ENCODE data around the gene RPH3AL.
"Not testable (repeated sequence)": the region's sequence is repeated elsewhere in the genome, so short reads cannot be mapped to it uniquely, and the experiment has no call there.

The RPH3AL gene

DNA sequence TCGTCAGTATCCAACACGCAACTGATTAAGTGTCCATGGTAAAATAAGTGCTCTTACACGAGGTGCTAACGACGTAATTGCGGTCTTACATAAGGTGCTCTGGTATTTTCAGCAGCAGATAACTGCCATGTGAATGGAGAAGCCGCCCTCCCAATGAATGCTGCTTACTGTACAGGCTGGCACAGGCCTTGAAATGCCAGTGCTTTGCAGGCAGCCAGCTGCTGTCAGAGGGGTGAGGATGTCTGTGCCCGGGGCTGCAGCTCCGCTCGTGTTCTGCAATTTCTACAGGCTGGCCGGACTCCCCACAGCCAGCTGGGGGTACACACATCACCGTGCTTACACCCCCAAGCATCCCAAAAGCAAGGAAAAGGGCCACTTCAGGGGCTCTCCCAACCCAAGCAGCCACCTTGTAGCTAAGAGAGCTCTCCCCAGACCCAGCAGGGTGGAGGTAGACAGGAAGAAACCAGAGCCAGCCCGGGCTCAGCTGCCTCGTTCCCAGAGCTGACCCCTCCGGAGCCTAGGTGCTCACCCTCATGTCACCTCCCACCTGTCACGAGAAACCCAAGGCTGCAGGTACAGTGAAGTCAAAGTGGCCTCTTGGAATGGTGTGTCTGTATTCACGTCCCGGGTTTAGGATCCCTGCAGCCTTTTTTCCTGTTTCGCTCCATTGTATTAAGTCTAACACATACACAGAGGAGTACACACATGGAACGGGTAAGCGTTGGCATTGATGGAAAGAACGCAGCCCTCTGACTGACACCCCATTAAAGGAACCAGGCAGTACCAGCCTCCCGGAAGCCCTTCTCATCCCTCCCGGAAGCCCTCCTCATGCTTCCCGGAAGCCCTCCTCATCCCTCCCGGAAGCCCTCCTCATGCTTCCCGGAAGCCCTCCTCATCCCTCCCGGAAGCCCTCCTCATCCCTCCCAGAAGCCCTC lies 27.2 kb upstream of the RPH3AL start:
- no peak for DNase-seq (ENCODE audit: low read depth in 2 of 2)

DNA sequence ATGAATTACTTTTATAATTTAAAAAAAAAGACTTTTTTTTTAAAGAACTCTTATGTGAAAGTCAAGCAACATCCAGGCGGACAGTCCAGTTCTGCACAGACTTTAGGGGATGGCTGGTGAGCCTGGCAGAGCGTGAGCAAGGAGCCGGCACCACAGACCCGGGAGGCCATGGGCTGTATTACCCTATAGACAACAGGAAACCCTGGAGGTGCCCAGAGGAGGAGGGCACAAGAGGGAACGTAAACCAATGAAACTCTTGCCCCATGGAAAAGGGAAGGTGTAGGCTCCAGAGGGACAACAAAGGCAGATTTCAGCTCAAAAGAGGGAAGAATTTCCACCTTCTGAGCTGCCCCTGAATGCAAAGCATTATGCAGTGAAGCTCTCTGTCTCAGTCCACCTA lies 25.5 kb upstream of the RPH3AL start:
- DNase-seq (ENCODE audit: low read depth in 2 of 2), result no peak

DNA sequence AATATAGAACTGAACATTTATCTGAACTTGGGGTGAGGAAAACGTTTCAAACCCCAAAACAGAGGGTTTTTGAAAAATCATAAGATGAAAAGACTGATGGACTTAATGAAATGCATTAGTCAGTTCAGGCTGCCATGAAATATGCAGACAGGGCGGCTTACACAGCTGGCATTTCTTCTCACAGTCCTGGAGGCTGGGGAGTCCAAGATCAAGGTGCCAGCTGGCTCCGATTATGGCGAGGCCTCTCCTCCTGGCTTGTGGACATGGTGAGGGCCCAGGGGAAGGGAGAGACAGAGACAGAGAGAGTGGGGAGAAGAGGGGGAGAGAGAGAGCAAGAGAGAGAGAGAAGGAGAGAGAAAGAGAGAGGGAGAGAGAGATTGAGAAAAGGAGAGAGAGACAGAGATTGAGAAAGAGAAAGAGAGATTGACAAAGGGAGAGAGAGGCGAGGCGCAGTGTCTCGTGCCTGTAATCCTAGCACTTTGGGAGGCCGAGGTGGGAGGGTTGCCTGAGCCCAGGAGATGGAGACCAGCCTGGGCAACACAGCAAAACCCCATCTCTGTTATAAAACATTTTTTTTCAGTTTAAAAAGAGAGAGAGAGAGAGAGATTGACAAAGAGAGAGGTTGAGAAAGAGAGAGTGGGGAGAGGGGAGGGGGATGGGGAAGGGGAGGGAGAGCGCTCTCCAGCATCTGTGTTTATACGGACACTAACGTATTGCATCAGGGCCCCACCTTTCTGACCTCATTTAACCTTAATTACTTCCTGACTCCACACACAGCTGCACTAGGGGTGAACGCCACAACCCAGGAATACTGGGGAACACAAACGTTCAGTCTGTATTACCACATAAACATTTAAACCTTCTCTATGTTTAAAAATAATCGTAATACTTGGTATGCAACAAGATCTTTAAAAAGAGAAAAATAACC lies 24.6 kb upstream of the RPH3AL start:
- DNase-seq (ENCODE audit: low read depth in 2 of 2), result no peak

DNA sequence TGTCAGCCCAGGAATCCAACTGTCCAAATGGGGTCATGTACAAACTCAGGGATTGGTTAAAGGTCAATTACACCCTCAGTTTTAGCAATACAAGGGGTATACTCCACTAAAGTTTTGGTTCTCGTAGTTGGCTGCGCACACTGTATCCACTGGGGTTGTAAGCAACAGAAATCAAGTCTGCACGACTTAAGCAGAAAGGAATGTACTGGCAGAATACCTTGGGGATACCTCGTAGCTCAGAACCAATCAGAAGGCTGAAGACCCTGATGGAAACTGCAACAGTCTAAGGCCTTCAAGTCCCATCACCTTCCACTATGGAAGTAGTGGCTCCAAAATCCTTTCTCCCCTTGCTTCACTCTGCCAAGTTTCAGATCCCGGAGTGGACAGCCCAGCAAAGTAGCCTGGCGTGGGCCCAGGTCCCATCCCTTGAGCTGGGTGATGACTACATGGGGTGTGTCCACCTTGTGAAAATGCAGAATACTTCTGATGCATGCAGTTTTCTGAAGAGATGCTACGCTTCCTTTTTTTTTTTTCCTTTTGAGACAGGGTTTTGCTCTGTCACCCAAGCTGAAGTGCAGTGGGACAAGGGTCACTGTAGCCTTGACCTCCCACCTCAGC lies 21.1 kb upstream of the RPH3AL start:
- DNase-seq (ENCODE audit: low read depth in 2 of 2), result no peak

DNA sequence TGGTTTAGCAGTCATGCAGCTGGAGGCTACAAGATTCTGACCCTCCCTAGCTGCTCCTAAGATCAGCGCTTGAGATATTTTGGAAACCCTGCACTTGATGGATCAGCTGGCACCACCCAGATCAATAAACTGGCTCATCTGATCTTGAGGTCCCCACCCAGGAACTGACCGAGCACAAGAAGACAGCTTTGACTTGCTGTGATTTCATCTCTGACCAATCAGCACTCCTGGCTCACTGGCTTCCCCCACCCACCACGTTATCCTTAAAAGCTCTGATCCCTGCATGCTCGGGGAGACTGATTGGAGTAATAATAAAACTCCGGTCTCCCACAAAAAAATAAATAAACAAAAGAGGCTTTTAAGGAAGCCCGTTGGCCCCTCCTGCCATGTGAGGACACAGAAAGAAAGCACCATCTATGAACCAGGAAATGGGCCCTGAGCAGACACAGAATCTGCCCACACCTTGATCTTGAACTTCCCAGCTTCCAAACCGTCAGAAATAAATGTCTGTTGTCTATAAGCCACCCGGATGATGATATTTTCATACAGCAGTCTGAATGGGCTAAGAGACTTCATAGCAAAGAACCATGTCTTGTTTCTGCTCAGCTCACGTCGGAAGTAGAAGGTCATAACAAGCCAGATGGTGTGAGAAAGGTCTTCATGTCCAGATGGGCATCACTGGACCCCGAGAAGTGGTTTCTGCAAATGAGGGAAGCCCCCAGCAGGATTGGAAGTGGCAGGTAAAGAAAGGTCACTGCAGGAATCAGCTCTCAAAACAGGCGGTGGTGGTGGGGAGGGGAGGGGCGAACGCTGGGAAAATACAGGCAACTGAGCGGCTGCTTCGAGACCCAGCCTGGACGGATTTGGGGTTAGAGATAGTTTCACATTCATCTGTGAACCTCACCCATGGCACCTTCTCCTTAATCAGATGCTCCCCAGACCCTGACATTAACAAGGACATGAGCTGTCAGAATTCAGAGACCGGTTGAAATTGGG lies 19.8 kb upstream of the RPH3AL start:
- no peak for DNase-seq (ENCODE audit: low read depth in 2 of 2)

DNA sequence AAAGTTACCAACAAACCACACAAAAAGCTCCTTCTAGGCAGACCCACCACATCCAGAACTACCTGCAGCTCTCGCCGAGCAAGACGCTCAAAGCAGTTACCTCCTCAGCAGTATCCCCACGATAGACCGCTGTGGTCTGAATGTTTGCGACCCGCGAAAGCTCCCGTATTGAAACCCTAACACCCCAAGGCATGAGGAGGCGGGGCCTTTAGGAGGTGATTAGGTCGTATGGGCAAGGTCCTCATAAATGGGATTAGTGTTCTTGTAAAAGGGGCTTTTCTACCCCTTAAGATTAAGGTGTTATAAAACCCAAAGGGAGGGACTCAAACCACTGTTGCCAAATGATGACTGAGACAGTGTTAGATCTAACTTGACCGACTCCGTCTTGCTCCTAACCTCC lies 19.0 kb upstream of the RPH3AL start:
- DNase-seq (ENCODE audit: low read depth in 2 of 2), result no peak

DNA sequence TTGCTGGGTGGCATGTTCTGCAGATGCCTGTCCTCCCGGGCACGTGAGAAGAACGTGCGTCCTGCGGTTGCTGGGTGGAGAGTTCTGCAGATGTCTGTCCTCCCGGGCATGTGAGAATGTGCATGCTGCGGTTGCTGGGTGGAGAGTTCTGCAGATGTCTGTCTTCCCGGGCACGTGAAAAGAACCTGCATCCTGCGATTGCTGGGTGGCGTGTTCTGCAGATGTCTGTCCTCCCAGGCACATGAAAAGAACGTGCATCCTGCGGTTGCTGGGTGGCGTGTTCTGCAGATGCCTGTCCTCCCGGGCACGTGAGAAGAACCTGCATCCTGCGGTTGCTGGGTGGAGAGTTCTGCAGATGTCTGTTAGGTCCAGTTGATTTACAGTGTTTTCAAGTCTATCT lies 15.0 kb upstream of the RPH3AL start:
- not testable (repeated sequence) for DNase-seq (ENCODE audit: low read depth in 2 of 2)

DNA sequence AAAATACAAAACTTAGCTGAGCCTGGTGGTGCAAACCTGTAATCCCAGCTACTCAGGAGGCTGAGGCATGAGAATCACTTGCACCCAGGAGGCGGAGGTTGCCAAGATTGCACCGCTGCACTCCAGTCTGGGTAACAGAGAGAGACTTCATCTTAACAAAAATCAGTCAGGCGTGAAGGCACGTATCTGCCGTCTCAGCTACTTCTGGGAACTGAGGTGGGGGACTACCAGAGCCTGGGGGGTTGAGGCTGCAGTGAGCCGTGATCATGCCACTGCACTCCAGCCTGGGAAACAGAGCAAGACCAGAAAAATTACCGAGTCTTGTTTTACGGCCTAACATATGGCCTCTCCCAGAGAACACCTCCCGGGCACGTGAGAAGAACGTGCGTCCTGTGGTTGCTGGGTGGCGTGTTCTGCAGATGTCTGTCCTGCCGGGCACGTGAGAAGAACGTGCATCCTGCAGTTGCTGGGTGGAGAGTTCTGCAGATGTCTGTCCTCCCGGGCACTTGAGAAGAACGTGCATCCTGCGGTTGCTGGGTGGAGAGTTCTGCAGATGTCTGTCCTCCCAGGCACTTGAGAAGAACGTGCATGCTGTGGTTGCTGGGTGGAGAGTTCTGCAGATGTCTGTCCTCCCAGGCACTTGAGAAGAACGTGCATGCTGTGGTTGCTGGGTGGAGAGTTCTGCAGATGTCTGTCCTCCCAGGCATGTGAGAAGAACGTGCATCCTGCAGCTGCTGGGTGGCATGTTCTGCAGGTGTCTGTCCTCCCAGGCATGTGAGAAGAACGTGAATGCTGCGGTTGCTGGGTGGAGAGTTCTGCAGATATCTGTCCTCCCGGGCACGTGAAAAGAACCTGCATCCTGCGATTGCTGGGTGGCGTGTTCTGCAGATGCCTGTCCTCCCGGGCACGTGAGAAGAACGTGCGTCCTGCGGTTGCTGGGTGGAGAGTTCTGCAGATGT lies 14.3 kb upstream of the RPH3AL start:
- not testable (repeated sequence) for DNase-seq (ENCODE audit: low read depth in 2 of 2)

DNA sequence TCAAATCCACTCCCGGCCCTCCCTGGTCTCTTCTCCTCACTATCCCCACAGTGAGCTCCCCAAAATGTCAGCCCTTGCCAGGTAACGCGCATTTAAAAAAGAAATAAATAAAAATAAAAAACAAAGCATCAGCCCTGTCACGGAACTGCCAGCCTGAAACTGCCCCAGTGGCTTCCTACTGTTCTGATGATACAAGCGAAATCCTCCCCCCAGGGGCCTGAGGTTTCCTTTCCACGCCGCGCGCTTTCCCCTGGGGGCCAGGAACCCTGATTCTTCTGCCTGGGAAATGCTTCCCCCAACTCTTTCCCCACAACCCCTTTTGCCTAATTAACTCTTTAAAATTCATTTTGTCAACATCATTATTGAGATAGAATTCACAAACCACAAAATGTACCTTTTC lies 12.2 kb upstream of the RPH3AL start:
- no peak for DNase-seq (ENCODE audit: low read depth in 2 of 2)

DNA sequence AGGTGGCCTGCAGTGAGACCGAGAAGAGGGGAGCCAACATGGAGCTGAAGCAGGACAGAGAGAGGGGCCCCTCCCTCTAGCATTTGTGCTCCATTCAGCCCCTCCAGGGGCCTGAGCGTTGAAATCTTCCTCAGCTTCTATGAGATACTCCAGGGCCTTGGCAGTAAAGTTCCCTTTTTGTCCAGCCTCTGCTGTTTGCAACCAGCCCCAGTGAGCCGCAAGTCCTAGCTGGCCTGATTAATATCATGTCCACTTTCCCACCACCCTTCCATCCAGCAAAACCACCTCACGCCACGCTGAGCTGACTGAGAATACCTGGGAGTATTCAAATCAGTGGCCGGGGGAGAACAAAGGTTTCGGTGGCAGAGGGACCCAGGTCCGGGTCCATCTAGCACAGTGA lies 11.7 kb upstream of the RPH3AL start:
- no peak for DNase-seq (ENCODE audit: low read depth in 2 of 2)

DNA sequence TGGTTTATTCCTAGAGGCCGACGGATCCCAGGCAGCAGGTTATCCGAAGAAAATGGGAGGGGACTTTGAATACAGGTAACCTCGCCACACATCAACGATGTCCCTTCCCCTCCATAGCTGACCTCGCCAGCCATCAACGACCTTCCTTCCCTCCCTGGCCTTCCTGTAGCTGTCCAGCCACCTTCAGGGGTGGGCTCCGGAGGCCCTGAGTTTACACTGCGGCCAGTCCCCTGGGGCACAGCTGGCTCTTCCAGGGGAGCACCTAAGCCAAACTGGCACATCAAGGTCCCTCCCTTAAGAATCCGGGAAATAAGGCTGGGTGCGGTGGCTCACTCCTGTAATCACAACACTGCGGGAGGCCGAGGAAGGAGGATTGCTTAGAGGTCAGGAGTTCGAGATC lies 10.1 kb upstream of the RPH3AL start:
- DNase-seq (ENCODE audit: low read depth in 2 of 2), result no peak

DNA sequence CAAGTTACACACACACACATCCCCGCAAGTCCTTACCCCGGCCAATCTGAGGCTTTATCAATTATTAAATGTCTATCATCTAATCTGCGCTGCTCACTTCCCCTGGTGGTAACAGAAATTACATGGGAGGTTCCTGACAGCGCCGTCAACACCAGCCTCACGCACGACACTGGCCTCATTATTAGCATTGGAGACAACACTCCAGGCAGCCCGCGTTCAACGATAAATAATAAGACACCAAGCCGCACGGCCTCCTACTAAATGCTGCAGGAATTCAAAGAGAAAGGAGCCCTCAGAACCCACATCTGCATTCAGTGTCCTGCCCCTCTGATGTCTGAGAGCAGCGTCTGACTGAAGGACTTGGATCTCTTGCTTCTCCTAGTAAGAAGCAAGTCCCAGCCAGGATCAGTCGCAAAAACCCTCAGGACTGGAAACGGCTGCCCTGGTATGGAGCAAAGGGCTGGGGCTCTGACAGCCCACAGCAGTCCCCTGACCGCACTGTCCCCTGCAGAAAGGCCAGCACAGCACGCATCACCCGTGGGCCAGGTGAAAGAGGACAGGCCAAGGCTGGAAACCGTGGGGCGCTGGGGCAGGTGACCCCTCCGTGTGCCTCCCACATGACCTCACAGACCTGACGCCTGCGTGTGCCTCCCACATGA lies 7.6 kb upstream of the RPH3AL start:
- DNase-seq (ENCODE audit: low read depth in 2 of 2), result no peak

DNA sequence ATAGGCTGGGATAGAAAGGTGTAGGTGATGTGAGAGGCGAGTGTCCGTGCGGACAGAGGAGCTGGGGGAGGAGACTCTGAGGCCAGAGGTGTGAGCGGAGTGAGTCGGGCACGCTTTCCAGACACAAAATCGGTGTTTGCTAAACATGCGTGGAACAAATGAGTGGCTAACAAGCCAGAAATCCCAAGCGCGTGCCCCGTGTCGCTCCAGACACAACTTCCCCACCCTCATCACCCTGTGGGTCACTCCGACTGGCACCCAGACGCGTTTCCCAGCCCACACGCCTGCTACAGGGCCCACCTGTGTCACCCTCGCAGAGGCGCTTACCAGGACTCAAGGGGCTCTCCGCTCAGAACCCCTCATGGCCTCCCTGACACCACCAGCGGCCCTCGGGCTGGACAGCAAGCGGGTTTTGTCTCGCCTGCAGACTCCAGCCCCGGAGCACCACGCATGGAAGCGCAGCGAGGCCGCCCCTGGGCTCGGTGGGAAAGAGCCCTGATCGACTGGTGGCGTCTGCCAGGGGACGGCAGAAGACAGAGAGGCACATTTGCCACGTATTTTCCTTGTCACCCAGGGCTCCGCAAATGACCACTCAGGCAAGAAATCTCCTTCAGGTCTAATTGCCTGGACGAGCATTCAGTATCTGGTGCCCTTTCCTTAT lies 6.0 kb upstream of the RPH3AL start:
- no peak for DNase-seq (ENCODE audit: low read depth in 2 of 2)

DNA sequence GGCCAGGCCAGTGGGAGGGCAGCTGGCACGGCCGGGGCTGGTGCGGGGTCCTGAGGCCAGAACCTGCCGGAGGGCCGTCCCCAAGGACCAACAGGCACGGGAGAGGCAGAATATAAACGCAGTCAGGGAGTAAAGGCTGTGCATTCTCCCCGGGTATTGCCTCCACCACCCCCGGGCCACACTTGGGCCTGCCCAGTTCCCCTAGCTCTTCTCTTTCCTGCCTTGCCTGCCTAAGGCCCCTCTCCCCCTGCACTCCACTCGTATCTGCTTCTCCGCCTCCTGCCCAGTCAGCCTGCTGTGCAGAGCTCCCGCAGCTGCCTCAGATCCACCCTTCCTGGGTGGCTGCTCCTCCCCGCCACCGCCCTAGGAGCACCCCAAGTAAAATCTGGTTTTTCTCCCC lies 5.0 kb upstream of the RPH3AL start:
- no peak for DNase-seq (ENCODE audit: low read depth in 2 of 2)

DNA sequence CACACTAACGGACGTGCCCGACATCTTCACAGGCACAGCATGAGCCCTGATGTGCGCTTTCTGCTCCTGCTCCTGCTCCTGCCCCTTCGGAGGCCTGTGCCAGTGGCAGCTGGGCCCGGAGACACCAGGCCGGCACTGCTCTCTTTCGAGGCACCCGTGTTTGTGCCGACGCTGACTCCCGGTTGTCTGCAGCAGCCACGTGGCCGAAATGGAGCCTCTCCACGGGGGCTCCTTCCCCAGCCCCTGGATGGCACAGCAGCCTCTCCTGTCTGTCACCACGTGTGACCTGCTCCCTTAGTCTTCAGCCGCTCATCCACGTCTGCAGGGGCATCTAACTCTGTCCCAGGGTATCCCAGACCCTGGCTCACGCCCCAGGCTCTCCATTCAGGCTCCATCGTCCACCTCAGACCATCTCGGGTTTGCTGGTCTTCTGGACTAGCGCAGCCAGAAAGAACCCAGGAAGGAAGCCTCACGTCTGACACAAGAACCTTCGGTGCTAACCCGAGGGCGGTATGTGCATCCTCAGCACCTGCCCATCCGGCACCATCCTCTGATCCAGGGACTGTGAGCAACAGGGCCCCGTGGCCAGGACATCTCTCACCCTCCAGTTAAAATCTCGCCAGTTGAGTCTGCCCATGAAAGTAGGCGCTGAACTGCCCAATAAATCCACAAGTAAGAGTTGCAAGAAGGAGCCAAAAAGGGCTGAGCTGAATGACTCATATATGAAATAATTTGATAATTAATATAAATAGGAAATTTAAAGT lies 4.2 kb upstream of the RPH3AL start:
- no peak for DNase-seq (ENCODE audit: low read depth in 2 of 2)

DNA sequence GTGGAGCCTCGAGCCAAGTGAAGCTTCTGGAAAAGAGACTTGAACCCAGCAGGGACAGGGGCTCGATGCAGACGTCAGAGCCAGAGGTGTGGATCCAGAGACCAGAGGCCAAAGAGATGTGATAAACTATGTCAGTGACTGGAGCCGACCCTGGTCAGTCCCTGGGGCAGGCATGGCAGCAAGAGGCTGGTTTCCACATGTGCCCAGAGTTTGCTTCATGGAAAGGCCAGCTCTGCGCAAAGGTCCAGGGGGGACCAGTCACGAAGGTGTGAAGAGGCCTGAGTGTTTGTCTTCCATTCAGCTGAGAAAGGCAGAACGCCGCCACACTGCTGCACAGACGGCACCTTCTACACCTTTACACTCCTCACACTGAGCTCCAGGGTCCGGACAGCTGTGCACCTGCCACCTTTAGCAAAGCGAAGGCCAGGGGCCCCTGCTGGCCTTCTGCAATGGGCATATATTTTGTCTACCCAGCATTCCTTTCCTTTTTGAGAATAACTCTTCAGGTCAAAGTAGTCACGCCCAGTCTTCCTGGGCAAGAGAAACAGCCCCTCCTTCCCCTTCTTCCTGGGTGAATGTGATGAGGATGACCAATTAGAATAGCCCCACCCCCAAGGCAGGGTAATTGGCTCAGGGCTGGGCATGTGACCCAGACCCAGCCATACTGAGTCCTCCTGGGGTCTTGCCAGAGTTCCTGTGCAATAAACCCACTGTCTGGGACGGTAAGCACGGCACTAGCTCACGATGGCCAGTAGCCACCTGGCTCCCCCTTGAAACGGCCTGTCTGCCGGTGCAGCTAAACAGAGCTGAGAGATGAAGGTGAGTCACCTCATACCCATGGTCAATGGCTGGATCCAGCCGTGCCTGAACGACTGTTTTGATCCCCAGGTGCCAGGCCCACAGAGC lies 2.3 kb upstream of the RPH3AL start:
- DNase-seq (ENCODE audit: low read depth in 2 of 2), result no peak

DNA sequence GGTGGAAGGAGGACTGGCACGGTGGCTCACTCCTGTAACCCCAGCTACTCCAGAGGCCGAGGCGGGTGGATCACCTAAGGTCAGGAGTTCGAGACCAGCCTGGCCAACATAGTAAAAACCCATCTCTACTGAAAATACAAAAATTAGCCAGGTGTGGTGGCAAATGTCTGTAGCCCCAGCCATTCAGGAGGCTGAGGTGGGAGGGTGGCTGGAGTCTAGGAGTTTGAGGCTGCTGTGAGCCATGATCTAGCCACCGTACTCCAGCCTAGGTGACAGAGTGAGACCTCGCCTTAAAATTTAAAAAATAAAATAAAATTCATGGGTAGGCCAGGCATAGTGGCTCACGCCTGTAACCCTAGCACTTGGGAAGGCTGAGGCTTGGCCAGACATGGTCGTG lies 1.2 kb upstream of the RPH3AL start:
- no peak for DNase-seq (ENCODE audit: low read depth in 2 of 2)

Measured in fibroblast of skin of left quadriceps (primary cell).